Panc1 (cell line): ENCODE data around the gene USH2A. TPM values are rescaled to one million over a fixed set of nuclear protein-coding genes. Genes with fewer than 3 reads are reported as not detected.

ENCODE experiments used
- ATAC-seq: fragments of 200-7000 bp; cut with Tn5 transposase; 2 replicates; pipeline ENCODE4 v1.9.1; 2020; ENCODE audit warnings: mild to moderate bottlenecking, moderate library complexity
- BruUV-seq: library from RNA; stranded (reverse); fragments of 400-500 nt; replicated peaks from 2 replicates; lab custom pipeline; 2021; lab: Mats Ljungman, UMichigan
- CTCF ChIA-PET: fragments of 300-600 bp; sonication (Branson Sonifier 250); formaldehyde crosslinking; loops from one replicate; lab custom pipeline; 2022; ENCODE audit warnings: antibody characterized with exemption; lab: Charles Lee
- POLR2A ChIA-PET: fragments of 300-600 bp; sonication (Branson Sonifier 250); formaldehyde crosslinking; loops from one replicate; lab custom pipeline; 2022; ENCODE audit warnings: antibody characterized with exemption; lab: Charles Lee
- DNase-seq: peaks from one replicate; pipeline ENCODE4 v3.0.0-alpha.2; 2010; ENCODE audit warnings: low read depth, low spot score
- H3K27ac ChIP-seq: 2 replicates; pipeline ENCODE4 v1.5.1; 2011; ENCODE audit warnings: mild to moderate bottlenecking, low read length, inconsistent platforms
- H3K27me3 ChIP-seq: fragments of 200-500 bp; sonication (Bioruptor generic); 2 replicates; pipeline ENCODE4 v1.6.0; 2014; ENCODE audit warnings: low read length, inconsistent platforms; ENCODE audit not compliant: control insufficient read depth, insufficient read depth
- H3K36me3 ChIP-seq: fragments of 200-500 bp; sonication (Bioruptor generic); 2 replicates; pipeline ENCODE4 v1.5.1; 2014; ENCODE audit warnings: inconsistent platforms, mild to moderate bottlenecking, low read length, moderate library complexity; ENCODE audit not compliant: control insufficient read depth, insufficient read depth
- H3K4me1 ChIP-seq: 2 replicates; pipeline ENCODE4 v1.5.1; 2011; ENCODE audit warnings: inconsistent platforms, mild to moderate bottlenecking, low read length, moderate library complexity; ENCODE audit not compliant: control insufficient read depth, insufficient read depth
- H3K4me3 ChIP-seq, 2 experiments: 2 replicates each; pipeline ENCODE4 v1.5.1; 2011 to 2012; ENCODE audit warnings: low read depth in 2 of 2, low read length in 2 of 2, mild to moderate bottlenecking in 2 of 2, inconsistent platforms in 1 of 2, moderate library complexity in 1 of 2
- H3K9me3 ChIP-seq: fragments of 200-500 bp; sonication (Bioruptor generic); 2 replicates; pipeline ENCODE4 v1.5.1; 2014; ENCODE audit warnings: low read depth, mild to moderate bottlenecking, inconsistent platforms, low read length, moderate library complexity; ENCODE audit not compliant: control insufficient read depth, insufficient read depth
- CTCF ChIP-seq: fragments of 450-650 bp; IDR thresholded peaks from 2 replicates; pipeline ENCODE4 v1.5.1; 2017; ENCODE audit warnings: mild to moderate bottlenecking
- POLR2AphosphoS5 ChIP-seq: IDR thresholded peaks from 2 replicates; pipeline ENCODE4 v1.6.1; 2012; ENCODE audit warnings: mild to moderate bottlenecking, low read depth, low read length, moderate library complexity
- REST ChIP-seq, 2 experiments: IDR thresholded peaks; 2 replicates each; pipeline ENCODE4 v1.6.1; 2011 to 2012; ENCODE audit warnings: low read depth in 2 of 2, control low read depth in 1 of 2, low read length in 1 of 2, mild to moderate bottlenecking in 1 of 2, moderate library complexity in 1 of 2; ENCODE audit not compliant: insufficient read depth in 1 of 2
- SIN3A ChIP-seq: IDR thresholded peaks from 2 replicates; pipeline ENCODE4 v1.6.1; 2012; ENCODE audit warnings: low read depth, mild to moderate bottlenecking, low read length, moderate library complexity, borderline replicate concordance; ENCODE audit not compliant: insufficient read depth
- TCF7L2 ChIP-seq: IDR thresholded peaks from 2 replicates; pipeline ENCODE4 v1.6.1; 2011; ENCODE audit warnings: mild to moderate bottlenecking, low read depth, low read length, inconsistent platforms
- in situ Hi-C: cut with HindIII; loops from 2 replicates; pipeline ENCODE4 v1.10.0; 2016; ENCODE audit warnings: low sequenced_read_pairs, low pct_unique_long_range_greater_than_20kb
- intact Hi-C: fragments of 100-400 bp; cut with micrococcal nuclease; formaldehyde crosslinking; loops from one replicate; pipeline ENCODE4 v1.10.0; 2022; ENCODE audit not compliant: unreplicated experiment
- total RNA-seq: library from RNA; stranded (reverse); gene quantifications from one replicate; pipeline ENCODE4 v1.2.1, GENCODE V29; 2021; ENCODE audit not compliant: unreplicated experiment

The USH2A gene
- total RNA-seq, 1 experiment from 2014 or later: not detected

DNA sequence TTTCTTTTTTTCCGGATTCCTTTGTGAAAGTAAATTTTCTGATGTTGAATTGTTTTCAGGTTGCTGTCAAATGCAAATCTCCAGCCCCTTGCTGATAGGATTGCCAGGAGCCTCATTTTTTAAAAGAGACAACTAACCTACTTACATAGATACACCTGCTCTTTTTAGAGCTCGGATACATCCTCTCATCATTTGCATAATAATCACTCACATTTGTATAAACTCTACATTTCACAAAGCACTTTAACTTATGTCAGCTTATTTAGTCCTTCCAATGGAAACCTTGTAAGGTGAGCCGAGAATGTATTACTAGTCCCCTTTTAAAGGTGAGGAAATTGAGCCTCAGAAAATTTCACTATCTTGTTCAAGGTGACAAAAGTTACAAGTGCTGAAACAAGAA lies 771.4 kb downstream of the USH2A start:
- intact Hi-C loops: no loop called here
- ChIA-PET CTCF (no interaction called here), POLR2A (no interaction called here)
- in situ Hi-C loops: no loop called here
- H3K4me3 ChIP-seq: no peak overlapping the region
- DNase-seq (no peak), ATAC-seq (no peak)
- H3K9me3 ChIP-seq: no peaks in the 10 kb centered on the region
- BruUV-seq: no TSS peak
- H3K27ac ChIP-seq: no peak overlapping the region
- no peaks in the 10 kb centered on the region for H3K4me1 ChIP-seq
- TF ChIP-seq TCF7L2 (no peak), SIN3A (no peak)
- H3K36me3 ChIP-seq: no peaks in the 10 kb centered on the region
- H3K27me3 ChIP-seq: no peaks in the 10 kb centered on the region; the same call in 1 of the 2 replicates

- ChIA-PET CTCF (no interaction called here), POLR2A (no interaction called here)
- Histone ChIP-seq H3K27ac (no peak overlapping the region), H3K36me3 (no peaks in the 10 kb centered on the region), H3K4me1 (no peaks in the 10 kb centered on the region), H3K4me3 (no peak overlapping the region), H3K27me3 (no peaks in the 10 kb centered on the region; the same call in 1 of the 2 replicates), H3K9me3 (no peaks in the 10 kb centered on the region)
- no TSS peak for BruUV-seq
- DNase-seq (no peak), ATAC-seq (no peak)
- in situ Hi-C loops: no loop called here
- intact Hi-C loops: no loop called here
- TF ChIP-seq SIN3A: no peak
- no peak for TF ChIP-seq CTCF
- no peak for TF ChIP-seq TCF7L2
- TF ChIP-seq REST (IDR thresholded peaks at IDR 0.05; ENCODE audit: insufficient read depth in 1 of 2, low read depth in 2 of 2, low read length in 1 of 2): no peak
These were observed 772.6 kb downstream of the USH2A start for GRCh38 chr1:215650446-215651149.

- TF ChIP-seq TCF7L2: no peak
- TF ChIP-seq POLR2AphosphoS5: no peak
- no peak for TF ChIP-seq REST (IDR thresholded peaks at IDR 0.05; ENCODE audit: insufficient read depth in 1 of 2, low read depth in 2 of 2, low read length in 1 of 2)
- in situ Hi-C loops: no loop called here
- POLR2A ChIA-PET: no interaction called here
These were observed 774.3 kb downstream of the USH2A start for GRCh38 chr1:215648957-215649356.

More at GRCh38 chr1:215648957-215649356, 774.3 kb downstream of the USH2A start:
- ATAC-seq: no peak
- Histone ChIP-seq H3K27me3 (no peaks in the 10 kb centered on the region; the same call in 1 of the 2 replicates), H3K36me3 (no peaks in the 10 kb centered on the region), H3K27ac (no peak overlapping the region), H3K4me3 (no peak overlapping the region), H3K4me1 (no peaks in the 10 kb centered on the region), H3K9me3 (no peaks in the 10 kb centered on the region)
- BruUV-seq: no TSS peak
- intact Hi-C loops: no loop called here
- CTCF ChIA-PET: no interaction called here
- DNase-seq: no peak
